GM21619 (cell line): Measurements from ENCODE around the gene LRRC27.

Experiments used
- ATAC-seq: cut with Tn5 transposase; IDR thresholded peaks from one replicate; pipeline ENCODE4 v1.9.1; 2021; ENCODE audit not compliant: unreplicated experiment

LRRC27 gene

DNA sequence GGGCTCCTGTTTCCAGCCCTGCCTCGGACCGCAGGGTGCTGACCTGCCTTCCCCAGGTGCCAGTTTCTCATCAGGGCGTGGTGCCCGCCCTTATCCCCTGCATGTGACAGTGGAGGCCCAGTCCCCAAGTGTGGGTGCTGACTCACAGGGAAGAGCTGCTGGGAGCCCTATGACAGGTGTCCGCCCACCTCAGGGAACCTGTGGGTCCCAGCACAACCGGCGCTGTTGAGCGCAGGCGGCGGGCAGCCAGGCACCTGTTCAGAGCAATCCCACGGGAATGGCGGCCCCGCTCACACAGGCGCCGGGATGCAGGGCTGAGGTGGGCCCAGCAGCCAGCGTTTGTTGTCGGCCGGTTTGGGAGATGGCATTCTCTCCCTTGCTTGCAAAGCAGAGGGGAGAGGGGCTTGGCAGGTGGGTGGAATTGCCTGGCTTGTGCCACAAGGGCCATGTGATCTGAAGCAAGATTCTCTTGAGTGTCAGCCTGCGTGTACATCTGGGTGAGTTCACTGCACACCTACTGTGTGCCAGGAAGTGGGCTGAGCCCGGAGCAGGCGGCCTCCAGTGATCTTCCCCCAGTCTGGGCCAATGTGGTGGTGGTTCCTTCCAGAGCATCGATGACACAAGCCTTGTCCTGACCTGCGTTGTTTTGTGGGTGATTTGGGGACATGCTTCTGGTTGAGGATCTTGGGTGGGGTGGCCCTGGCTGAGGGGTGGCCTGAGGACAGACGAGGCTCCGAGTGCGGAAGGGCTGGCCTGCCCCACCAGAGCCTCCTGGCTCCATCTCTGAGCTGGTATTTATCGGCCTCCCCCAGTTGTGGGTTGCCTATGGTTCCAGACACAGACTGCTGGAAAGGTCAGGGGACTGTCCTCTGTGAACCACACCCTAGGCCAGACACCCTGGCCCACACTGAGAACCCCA is 67.4 kb downstream of the LRRC27 start:
- no peak for ATAC-seq

DNA sequence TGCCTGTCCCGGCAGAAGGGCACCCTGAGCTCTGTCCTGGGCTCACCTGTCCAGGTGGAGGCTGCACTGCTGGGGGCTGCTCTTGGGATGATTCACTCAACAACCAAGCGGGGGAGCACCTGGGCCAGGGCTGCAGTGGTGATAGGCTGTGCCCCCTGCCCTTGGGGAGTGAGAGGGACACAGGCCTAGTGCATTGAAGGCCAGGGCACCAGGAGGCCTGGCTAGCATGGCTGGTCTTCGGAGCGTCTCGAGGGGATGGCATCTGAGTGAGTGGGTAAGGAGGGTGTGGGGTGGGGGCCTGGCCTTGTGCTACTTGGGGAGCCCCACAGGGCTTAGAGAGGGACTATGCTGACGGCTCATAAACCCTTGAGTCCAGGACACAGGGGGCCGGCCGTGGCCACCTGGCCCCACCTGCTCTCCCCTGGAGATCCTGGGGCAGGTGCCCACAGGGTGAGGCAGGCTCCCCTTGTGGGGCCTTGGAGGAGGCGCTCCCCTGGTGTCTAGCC is 68.1 kb downstream of the LRRC27 start:
- no peak for ATAC-seq

DNA sequence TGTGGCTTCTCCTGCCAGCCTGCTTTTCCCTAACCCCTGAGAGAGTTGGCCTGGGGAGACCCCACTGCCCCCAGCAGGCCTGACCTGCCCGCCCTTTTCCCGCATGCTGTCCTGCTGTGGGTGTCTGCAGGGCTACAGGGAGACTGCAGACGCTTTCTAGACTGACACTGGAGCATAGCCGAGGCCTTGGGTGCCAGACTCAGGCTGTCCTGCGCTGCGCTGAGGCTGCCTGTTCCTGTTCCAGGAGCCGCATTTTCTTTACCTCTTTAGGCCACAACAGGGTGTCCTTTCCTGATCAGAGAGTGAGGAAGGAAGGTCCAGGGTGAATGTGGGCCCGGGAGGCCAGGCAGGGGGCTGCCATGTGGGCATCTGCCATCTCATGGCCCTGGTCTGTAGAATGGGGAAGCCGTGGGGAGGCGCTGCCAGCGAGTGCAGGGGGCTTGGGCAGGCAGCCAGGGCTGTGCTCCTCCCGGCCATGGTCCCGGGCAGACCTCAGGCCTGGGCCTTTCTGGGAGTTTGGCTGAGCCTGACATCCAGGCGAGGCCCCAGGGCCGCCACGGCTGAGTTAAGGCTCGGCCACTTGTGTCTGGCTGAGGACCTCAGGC is 68.7 kb downstream of the LRRC27 start:
- ATAC-seq, result no peak

DNA sequence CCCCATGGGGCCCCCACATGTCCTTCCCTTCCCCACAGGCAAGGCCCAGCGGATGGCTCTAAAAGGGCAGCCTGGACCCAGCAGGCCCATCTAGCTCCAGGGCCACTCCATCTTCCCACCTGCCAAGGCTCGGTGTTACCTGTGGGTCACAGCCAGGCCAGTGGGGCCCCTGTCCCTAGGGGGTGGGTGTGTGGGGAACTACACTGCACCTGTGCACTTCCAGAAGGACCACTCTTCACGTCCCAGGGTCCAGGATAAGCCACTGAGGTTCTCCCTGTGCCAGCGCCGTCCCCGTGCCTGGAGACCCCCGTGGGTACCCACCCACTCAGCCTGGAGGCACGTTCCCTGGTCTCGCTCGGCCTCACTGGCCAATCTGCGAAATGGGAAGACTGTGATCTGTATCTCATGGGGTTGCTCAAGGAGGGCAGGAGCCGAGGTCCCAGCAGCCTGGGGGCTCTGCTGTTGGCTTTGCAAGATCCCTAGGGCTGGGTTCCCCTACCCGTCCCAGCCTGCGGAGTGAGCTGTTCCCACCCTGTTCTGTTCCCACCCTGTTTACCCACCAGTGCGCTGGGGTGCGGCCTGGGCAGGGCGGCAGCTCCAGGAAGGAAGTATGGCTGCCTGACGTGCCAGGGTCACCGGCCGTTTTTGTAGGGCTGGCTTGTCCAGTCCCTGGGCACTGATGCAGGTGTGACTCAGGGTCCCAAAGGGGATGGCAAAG is 69.6 kb downstream of the LRRC27 start:
- no peak for ATAC-seq

DNA sequence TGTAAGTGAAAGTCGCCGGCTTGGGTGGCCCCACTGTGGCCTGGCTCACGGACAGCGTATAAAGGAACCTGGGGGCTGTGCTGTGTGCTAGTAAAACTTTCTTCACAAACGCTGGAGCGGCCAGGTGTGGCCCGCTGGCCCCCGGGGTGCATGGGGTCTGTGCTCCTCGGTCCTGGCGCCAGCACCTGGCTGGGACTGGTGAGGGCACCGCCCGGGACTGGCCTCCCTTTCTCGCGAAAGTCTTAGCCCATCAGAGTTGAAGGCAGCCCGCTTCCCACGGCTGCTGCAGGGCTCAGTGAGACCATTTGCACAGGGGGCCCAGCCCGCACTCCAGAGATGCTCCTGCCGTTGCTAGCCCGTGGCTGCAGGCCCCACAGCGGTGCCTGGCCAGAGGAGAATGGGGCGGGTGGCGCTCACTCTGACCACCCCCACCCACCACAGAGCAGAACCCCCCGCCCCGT is 70.8 kb downstream of the LRRC27 start:
- ATAC-seq, result no peak

DNA sequence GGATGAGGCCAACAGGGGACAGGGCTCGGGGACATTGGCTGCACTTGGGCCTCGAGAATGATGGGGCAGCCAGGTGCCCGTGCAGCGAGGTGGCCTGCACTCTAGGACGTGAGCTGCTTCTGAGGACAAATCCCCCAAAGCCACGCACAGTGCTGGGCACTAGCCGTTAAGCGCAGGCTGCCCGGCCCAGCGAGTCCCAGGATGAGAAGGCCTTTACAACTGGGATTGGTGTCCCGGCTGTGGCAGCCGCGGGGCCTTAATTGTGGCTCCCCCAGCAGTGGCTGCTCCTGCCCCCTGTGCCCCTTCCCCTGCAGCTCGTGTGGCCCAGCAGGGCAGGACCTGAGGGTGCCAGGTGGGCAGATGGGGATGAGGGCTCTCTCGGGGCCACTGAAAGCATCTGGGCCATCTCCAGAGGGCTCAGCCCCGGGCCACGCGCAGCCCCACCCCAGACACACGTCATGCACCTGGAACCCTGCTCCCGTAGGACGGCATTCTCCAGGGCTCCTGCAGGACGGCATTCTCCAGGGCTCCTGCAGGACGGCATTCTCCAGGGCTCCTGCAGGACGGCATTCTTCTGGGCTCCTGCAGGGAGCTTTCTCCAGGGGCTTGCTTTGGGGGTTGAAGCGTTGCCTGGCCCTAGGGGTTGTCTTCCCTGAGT is 71.6 kb downstream of the LRRC27 start:
- no peak for ATAC-seq

DNA sequence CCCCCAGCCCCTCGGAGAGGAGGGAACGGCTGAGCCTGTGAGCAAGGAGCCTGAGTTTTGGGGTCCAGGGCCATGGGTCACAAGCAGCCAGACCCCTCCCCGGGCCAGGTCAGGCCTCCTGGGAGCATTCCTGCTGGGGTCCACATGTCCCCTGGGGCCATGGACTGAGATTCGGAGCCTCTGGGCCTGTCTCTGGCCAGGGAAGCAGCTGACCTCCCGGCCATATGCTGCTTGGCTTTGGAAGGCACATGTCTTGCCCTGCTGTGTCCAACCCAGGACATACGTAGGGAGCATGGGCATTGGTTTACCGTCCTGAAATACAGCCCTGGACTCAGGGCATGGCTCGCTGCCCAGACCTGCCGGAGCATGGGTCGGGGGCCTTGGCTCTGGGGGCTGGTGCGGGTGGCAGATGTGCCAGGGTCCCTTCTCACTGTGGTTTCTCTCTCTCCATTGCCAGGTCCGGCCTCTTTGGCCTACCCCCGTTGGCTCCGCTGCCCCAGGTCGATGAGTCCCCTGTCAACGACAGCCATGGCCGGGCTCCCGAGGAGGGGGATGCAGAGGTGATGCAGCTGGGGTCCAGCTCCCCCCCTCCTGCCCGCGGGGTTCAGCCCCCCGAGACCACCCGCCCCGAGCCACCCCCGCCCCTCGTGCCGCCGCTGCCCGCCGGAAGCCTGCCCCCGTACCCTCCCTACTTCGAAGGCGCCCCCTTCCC is 72.3 kb downstream of the LRRC27 start:
- no peak for ATAC-seq

DNA sequence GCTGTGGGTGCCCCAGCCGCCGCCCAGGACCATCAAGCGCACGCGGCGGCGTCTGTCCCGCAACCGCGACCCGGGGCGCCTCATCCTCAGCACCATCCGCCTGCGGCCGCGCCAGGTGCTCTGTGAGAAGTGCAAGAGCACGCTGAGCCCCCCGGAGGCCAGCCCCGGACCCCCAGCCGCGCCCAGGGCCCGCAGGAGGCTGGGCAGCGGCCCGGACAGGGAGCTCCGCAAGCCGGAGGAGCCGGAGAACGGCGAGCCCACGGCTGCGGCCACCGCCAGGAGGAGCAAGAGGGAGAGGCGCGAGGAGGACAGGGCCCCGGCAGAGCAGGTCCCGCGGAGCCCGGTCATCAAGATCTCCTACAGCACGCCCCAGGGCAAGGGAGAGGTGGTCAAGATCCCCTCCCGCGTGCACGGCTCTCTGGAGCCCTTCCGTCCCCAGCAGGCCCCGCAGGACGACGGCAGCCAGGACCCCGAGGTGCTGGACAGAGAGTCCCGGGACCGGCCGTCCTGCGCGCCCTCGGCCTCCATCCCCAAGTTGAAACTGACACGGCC is 73.0 kb downstream of the LRRC27 start:
- ATAC-seq, result no peak

DNA sequence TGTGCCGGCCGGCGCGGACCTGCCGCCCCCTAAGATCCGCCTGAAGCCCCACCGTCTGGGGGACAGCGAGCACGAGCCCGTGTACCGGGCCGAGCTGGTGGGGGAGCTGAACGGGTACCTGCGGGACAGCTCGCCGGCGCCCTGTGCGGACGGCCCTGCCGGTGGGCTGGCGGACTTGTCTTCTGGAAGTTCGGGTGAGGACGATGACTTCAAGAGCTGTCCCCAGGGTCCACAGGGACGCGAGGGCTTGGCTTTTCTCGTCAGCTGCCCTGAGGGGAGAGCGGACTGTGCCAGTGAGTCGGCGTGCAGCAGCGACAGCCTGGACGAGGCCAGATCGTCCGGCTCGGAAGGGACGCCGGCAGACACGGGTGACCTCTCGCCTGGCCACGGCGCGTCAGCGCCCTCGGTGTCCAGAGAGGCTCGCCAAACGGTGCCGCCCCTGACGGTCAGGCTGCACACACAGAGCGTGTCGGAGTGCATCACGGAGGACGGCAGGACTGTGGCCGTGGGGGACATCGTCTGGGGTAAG is 73.5 kb downstream of the LRRC27 start:
- no peak for ATAC-seq

DNA sequence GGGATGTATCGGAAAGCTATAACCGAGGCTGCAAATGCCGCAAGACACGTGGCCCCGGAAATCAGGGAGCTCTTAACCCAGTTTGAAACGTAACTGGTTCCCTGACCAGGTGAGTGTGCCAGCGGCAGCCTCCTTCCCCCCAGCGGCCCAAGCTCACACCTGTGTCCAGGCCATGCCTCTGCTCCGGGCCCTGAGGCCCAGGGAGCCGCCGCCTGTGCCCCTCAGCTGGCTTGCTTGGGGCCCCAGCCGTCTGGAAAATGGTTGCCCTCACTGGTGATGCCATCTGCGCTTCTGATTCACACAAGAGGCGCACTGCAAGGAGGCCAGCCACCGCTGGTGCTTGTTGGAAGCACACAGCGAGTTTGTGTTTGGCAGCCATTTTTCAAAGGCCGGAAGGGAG is 74.2 kb downstream of the LRRC27 start:
- ATAC-seq, result no peak

DNA sequence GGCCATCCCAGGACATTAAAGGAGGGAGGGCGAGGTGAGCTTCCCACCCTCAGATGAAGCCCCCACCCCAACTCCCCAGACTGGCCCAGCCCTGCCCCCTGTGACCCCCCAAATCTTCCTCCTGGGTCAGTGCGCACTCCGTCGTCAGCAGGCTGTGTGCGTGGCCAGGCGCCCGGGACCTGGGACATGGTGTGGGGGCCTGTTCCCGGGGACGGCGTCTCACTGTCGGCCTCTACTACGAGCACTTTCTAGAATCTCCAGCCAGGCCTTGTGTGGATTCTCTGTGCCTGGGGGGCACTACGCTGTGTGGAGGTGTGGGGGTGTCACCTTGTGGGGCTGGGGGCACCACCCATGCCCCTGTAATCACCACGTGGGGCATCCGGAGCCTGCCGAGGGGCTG is 74.8 kb downstream of the LRRC27 start:
- no peak for ATAC-seq

DNA sequence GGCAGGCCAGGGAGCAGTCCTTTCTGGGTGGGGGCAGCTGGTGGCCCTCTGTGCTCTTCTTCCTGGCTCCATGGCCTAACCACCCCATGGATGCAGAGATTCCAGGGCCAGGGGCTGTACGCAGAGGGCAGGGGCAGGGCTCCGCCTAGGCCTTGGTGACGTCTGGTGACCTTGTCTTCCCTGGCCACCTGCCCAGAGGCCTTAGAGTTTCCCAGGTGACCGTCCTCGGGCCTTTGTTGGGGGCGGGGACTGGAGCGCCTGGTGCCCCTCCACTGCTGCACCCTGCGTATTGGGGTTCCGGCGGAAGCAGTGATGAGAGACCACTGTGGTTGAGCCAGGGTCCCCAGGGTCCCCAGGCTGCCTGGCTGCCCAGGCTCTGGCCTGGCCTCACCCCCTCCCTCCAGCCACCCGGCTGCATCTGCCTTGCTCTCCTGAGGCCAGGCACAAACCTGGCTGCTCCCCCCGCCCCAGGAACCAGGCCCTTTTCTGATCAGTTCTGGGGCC is 75.3 kb downstream of the LRRC27 start:
- no peak for ATAC-seq

DNA sequence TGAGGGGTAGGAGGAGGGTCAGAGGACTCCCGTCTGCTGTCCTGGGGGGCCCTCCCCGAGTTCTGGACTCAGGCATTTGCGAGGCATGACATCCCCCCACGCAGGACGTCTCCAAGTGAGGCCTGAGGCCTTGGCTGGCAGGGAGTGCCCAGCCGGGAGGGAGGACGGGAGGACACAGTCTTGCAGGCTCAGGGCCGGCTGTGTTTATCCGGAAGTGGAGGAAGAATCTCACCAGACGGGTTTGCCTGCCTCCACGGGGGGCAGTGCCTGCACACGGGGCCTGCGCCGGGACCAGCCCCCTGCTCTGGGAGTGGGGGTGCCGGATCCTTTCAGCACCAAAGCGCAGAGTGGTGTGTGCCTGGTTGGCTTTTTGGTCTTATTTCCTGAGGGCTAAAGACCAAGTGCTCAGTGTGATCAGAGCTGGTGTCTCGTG is 75.9 kb downstream of the LRRC27 start:
- ATAC-seq, result no peak

DNA sequence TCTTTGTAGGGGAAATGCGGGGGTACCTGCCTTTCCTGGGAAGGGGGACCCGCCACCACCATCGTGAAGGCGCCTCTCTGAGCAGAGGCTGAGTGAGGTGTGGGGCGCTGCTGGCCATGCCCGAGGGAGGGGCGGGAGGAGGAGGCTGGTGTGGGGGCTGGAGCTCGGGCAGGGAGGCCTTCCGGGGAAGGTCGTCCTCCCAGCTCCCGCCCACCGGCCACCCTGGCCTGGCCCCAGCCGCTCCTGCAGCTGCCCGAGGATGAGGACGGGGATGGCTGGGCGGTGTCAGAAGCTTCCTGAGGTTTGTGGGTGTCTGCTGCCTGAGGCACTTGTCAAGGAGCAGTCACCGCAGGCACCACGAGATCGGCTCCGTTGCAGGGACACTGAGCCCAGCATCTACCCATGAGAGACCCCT is 76.4 kb downstream of the LRRC27 start:
- no peak for ATAC-seq

DNA sequence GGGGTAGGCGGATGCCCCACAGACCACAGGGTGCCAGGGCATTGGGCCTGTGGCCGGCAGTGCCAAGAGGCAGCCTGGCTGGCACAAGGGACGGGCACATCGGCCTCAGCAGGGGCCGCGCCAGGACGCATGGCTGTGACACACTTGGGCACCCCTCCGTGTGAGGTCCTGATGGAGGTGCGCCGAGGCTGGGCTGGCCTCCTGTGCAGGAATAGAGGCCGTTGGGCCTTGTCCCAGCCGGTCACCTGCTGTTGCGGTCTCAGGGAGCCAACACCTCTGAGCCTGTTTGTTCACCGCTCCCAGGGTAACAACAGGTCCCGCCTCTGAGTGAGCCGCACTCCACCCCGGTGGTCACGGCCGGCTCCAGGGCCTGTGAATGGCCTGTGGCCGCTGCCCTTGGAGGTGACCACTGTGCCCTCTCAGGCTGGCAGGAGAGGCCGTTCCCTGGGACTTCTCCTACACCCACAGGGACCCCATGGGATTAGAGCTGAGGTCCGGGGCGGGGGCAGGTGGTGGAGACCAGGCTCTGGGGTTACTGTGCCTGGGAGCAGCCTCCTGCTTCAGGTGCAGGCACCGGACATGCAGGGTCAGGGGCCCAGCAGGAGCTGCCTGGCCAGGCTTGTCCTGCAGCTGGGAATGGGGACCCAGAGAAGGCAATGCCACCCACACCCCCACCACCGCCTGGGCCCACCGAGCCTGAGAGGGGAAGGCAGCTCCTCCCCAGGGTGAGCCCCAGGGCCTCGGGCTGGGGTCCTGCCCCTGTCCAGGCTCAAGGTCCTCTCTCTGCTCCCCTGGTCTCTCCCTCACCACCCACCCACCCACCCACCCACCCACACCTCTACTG is 77.1 kb downstream of the LRRC27 start:
- ATAC-seq, result no peak

DNA sequence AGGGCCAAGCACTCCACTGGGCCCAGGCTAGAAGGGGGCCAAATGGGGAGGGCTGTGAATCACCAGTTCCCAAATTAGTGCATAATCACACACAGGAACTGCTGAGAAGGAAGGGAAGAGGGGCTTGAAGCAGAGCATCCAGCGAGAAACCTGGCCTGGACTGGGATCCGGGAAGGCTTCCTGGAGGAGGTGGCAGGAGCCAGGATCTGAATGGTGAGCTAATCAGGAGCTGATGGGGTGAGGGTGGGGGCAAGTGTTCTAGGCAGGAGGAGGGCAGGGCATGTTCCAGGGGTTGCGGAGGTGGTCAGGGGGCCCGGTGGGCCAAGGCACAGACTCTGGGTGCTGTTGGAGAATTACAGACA is 77.7 kb downstream of the LRRC27 start:
- ATAC-seq, result no peak

DNA sequence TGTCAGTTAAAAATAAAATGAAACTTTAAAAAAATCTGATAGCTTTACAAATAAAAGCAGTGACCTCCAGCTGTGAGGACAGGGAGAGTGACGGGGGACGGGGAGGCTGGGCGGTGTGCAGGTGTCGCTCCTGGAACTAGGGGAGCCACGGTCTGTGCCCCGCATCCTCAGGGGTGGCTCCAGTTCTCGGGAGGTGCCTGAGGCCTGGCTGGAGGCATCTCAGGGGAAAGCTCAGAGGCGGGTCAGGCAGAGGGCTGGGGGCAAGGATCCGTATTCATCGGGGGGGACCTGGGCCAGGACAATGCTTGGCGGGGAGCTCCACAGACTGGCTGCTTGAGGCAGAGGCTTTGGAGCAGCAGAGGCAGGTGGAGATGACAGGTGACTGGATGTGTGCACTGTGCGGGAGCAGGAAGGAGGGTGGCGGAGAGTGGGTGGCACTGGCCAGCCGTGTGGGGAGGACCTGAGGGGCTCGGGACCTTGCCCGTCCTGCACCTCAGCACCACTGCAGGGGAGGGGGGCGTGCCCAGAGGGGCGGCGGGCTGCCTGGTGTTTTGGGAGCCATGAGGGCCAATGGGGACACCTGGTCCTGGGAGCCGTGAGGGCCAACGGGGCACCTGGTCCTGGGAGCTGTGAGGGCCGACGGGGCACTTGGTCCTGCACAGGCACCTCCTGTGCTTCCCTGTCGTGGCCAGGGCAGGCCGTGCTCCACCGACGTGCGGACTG is 78.2 kb downstream of the LRRC27 start:
- ATAC-seq, result no peak
